Left ventricle myocardium superior (tissue), 1 donor: Measurements from ENCODE around the gene HRAS. TPM values are rescaled to one million over a fixed set of nuclear protein-coding genes. Genes with fewer than 3 reads are reported as not detected.

ENCODE experiments used
- ATAC-seq: fragments of 200-7000 bp; cut with Tn5 transposase; one replicate; pipeline ENCODE4 v1.9.1; 2020; ENCODE audit warnings: mild to moderate bottlenecking, moderate library complexity
- DNase-seq: peaks from one replicate; pipeline ENCODE4 v3.0.0-alpha.2; 2020
- intact Hi-C: fragments of 100-400 bp; cut with micrococcal nuclease; formaldehyde crosslinking; loops from one replicate; pipeline ENCODE4 v1.11.0; 2022
- microRNA-seq: library from miRNA; unstranded; fragments of <30 nt; microRNA quantifications from one replicate; pipeline ENCODE4 v1.2.0, GENCODE V29; 2020; ENCODE audit warnings: borderline number of aligned reads
- total RNA-seq: library from RNA; stranded (reverse); fragmentation: NEBNext Ultra II Directional; extraction: Animal tissue kit (Norgen Biotek cat#: 25700); gene quantifications from one replicate; pipeline ENCODE4 v1.2.1, GENCODE V29; 2021
- donor health status: DM: no; HTN: yes; CAD: no; lungs with severe emphysema.

Gene HRAS
- total RNA-seq, 1 donor from 2014 or later, result 67.1 TPM

GRCh38 chr11:488579-488978 is 46.8 kb downstream of the HRAS start:
- no peak for ATAC-seq
- intact Hi-C loops, result no loop called here
- no peak for DNase-seq

DNA sequence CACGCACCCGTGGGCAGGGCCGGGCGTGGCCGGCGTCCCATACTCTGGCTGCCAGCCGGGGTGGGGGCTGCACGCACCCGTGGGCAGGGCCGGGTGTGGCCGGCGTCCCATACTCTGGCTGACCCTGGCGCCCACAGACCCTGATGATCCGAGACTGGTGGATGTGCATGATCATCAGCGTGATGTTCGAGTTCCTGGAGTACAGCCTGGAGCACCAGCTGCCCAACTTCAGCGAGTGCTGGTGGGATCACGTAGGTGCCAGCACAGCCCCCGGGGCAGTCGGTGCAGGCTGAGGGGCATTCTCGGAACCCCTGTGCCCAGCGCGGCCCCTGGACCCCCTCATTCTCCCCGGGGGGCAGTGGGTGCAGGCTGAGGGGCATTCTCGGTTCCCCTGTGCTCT is 47.3 kb downstream of the HRAS start:
- intact Hi-C loops, result no loop called here
- ATAC-seq (no peak), DNase-seq (no peak)

DNA sequence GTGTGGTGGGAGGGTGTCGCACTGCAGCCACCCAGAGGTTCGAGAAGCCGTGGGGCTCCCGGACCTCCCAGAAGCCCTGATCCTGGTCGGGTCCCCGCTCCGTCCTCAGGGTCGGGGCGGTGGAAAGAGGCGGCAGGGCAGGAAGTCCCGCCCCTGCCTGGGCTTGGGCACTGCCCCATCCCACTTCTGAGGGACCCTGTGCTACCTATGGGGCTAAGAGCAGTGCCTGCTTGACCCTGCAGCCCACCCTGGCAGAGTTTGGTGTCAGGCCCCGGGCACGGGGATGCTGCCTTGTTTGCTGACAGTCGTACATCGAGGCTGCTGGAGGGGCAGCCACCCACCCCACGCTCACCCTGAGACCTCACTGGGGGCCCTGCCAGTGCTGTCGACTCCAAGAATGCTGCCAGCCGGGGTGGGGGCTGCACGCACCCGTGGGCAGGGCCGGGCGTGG is 47.8 kb downstream of the HRAS start:
- intact Hi-C loops, result no loop called here
- ATAC-seq (no peak), DNase-seq (no peak)

DNA sequence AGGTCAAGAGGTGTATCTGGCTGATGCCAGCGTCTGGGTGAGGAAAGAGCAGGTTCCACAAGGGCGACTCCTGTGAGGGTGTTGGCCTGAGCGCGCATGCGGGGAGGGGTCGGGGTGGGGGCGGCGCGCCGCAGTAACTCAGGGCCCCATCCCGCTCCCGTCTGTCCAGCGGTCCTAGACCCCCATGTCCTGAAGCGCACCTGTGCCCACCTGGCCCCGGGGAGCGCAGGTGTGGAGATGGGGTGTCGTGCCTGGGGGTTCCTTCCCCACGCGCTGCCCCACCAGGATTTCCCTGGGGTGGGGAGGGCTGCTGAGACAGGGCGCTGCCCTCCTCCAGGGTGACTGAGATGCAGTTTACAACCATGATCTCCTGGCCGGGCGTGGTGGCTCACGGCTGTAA is 49.2 kb downstream of the HRAS start:
- ATAC-seq, result no peak
- intact Hi-C loops, result no loop called here
- DNase-seq, result peak; percentile 10

GRCh38 chr11:484616-485015 is 50.8 kb downstream of the HRAS start:
- DNase-seq, result no peak
- intact Hi-C loops, result no loop called here
- ATAC-seq, result no peak

Small RNA genes within 50 kb of the gene (microRNA-seq; reads per million reads assigned to microRNA genes)
- gene MIR210, result 496 reads per million, percentile 67 among the genes with 10 or more reads in this experiment

Other genes with a start within 250 kb of the HRAS start
- gene PGGHG, start 246.4 kb downstream of the HRAS start, total RNA-seq, result 7.2 TPM
- not detected for gene IFITM5, start 236.1 kb downstream of the HRAS start, total RNA-seq
- gene IFITM2, start 227.8 kb downstream of the HRAS start, total RNA-seq, result 200 TPM
- gene IFITM1, start 221.5 kb downstream of the HRAS start, total RNA-seq, result 101 TPM
- gene IFITM3, start 214.7 kb downstream of the HRAS start, total RNA-seq, result 259 TPM
- gene B4GALNT4, start 166.1 kb downstream of the HRAS start, total RNA-seq, result 0.50 TPM
- 0.84 TPM for gene PKP3, start 141.4 kb downstream of the HRAS start, total RNA-seq
- 47.5 TPM for gene SIGIRR, start 120.6 kb downstream of the HRAS start, total RNA-seq
- gene ANO9, start 93.6 kb downstream of the HRAS start, total RNA-seq, result 1.3 TPM
- 31.8 TPM for gene PTDSS2, start 85.3 kb downstream of the HRAS start, total RNA-seq
- gene RNH1, start 28.3 kb downstream of the HRAS start, total RNA-seq, result 171 TPM
- 0.22 TPM for gene LRRC56, start 2.0 kb upstream of the HRAS start, total RNA-seq
- 0.20 TPM for gene LMNTD2, start 25.2 kb upstream of the HRAS start, total RNA-seq
- 4.6 TPM for gene RASSF7, start 25.4 kb upstream of the HRAS start, total RNA-seq
- gene PHRF1, start 40.9 kb upstream of the HRAS start, total RNA-seq, result 18.5 TPM
- gene IRF7, start 80.4 kb upstream of the HRAS start, total RNA-seq, result 14.4 TPM
- not detected for gene CDHR5, start 89.4 kb upstream of the HRAS start, total RNA-seq
- not detected for gene SCT, start 91.6 kb upstream of the HRAS start, total RNA-seq
- not detected for gene DRD4, start 101.7 kb upstream of the HRAS start, total RNA-seq
- gene DEAF1, start 159.6 kb upstream of the HRAS start, total RNA-seq, result 15.9 TPM
- 9.0 TPM for gene TMEM80, start 160.2 kb upstream of the HRAS start, total RNA-seq
- gene EPS8L2, start 170.7 kb upstream of the HRAS start, total RNA-seq, result 3.3 TPM
- 103 TPM for gene TALDO1, start 211.9 kb upstream of the HRAS start, total RNA-seq
- 23.1 TPM for gene GATD1, start 241.9 kb upstream of the HRAS start, total RNA-seq